Effector CD8-positive, alpha-beta T cell (primary cell): ENCODE data around the gene MKLN1.
"Not testable (repeated sequence)": the region's sequence is repeated elsewhere in the genome, so short reads cannot be mapped to it uniquely, and the experiment has no call there.

Source experiments
- DNase-seq: peaks from one replicate; lab custom pipeline; 2025; lab: John Stamatoyannopoulos, UW

Gene MKLN1

GRCh38 chr7:131401194-131401593 lies 73.5 kb downstream of the MKLN1 start:
- DNase-seq: no peak

- no peak for DNase-seq
Observed at GRCh38 chr7:131403322-131403721, 75.6 kb downstream of the MKLN1 start.

GRCh38 chr7:131404226-131404911 lies 76.7 kb downstream of the MKLN1 start:
- no peak for DNase-seq

- DNase-seq: no peak
Observed at GRCh38 chr7:131409129-131409766, 81.6 kb downstream of the MKLN1 start.

GRCh38 chr7:131412031-131412430 lies 84.4 kb downstream of the MKLN1 start:
- DNase-seq: no peak

GRCh38 chr7:131413711-131414110 lies 86.0 kb downstream of the MKLN1 start:
- no peak for DNase-seq

- DNase-seq: no peak
Observed at GRCh38 chr7:131424219-131424822, 96.6 kb downstream of the MKLN1 start.

- no peak for DNase-seq
Observed at GRCh38 chr7:131425992-131426391, 98.3 kb downstream of the MKLN1 start.

GRCh38 chr7:131430826-131431225 lies 103.2 kb downstream of the MKLN1 start:
- DNase-seq: not testable (repeated sequence)

GRCh38 chr7:131431289-131431688 lies 103.6 kb downstream of the MKLN1 start:
- DNase-seq: no peak

- DNase-seq: no peak
Observed at GRCh38 chr7:131431756-131432155, 104.1 kb downstream of the MKLN1 start.

- no peak for DNase-seq
Observed at GRCh38 chr7:131436384-131436783, 108.7 kb downstream of the MKLN1 start.

GRCh38 chr7:131438969-131439368 lies 111.3 kb downstream of the MKLN1 start:
- no peak for DNase-seq

GRCh38 chr7:131443496-131443895 lies 115.8 kb downstream of the MKLN1 start:
- no peak for DNase-seq

GRCh38 chr7:131444683-131445082 lies 117.0 kb downstream of the MKLN1 start:
- DNase-seq: no peak

GRCh38 chr7:131449373-131449902 lies 121.8 kb downstream of the MKLN1 start:
- DNase-seq: no peak

- DNase-seq: no peak
Observed at GRCh38 chr7:131454498-131454897, 126.8 kb downstream of the MKLN1 start.

- no peak for DNase-seq
Observed at GRCh38 chr7:131455001-131455400, 127.3 kb downstream of the MKLN1 start.

GRCh38 chr7:131455546-131455945 lies 127.9 kb downstream of the MKLN1 start:
- no peak for DNase-seq

- DNase-seq: no peak
Observed at GRCh38 chr7:131456338-131456737, 128.7 kb downstream of the MKLN1 start.

GRCh38 chr7:131459256-131459655 lies 131.6 kb downstream of the MKLN1 start:
- no peak for DNase-seq

GRCh38 chr7:131462059-131462458 lies 134.4 kb downstream of the MKLN1 start:
- no peak for DNase-seq

- DNase-seq: not testable (repeated sequence)
Observed at GRCh38 chr7:131462715-131463114, 135.0 kb downstream of the MKLN1 start.
